ENCODE results near the gene CTCFL.

GRCh38 chr20:57503035-57503658 is 21.8 kb downstream of the CTCFL start:
- TF ChIP-seq EZH2 (IDR thresholded peaks at IDR 0.05) (no peak), CTCF (IDR thresholded peaks at IDR 0.05) (no peak)

All from neural progenitor cell (in vitro differentiated cells).